SU-DHL-6 (cell line): ENCODE results near the gene TREM2.

Experiments
- H2AFZ ChIP-seq: fragments of 200-600 bp; sonication (generic); 2 replicates; pipeline ENCODE4 v1.6.1; 2014; ENCODE audit warnings: low read depth, mild to moderate bottlenecking, moderate library complexity, mixed read lengths, antibody characterized with exemption, low read length; ENCODE audit not compliant: severe bottlenecking
- H3F3A ChIP-seq: fragments of 200-600 bp; shearing (Covaris generic); 2 replicates; pipeline ENCODE4 v1.6.0; 2016; ENCODE audit warnings: antibody characterized with exemption, mild to moderate bottlenecking; ENCODE audit not compliant: insufficient read depth
- H3K27ac ChIP-seq: fragments of 200-600 bp; sonication (generic); 2 replicates; pipeline ENCODE4 v1.5.1; 2016; ENCODE audit warnings: low read depth, mild to moderate bottlenecking, low read length, moderate library complexity, mixed read lengths
- H3K27me3 ChIP-seq: fragments of 200-600 bp; sonication (generic), shearing (Covaris generic); 2 replicates; pipeline ENCODE4 v1.6.0; 2014; ENCODE audit warnings: mild to moderate bottlenecking, low read length
- H3K36me3 ChIP-seq: fragments of 200-600 bp; sonication (generic); 2 replicates; pipeline ENCODE4 v1.6.1; 2014; ENCODE audit warnings: mild to moderate bottlenecking, low read length, mixed read lengths
- H3K4me2 ChIP-seq: fragments of 300-600, 200-600 bp; shearing (Covaris generic), sonication (generic); 2 replicates; pipeline ENCODE4 v1.6.0; 2014; ENCODE audit warnings: low read length, low read depth, mild to moderate bottlenecking; ENCODE audit not compliant: poor library complexity, severe bottlenecking
- H3K4me3 ChIP-seq: fragments of 200-600 bp; sonication (generic); 2 replicates; pipeline ENCODE4 v1.5.1; 2014; ENCODE audit warnings: antibody characterized with exemption, low read length, mild to moderate bottlenecking, mixed read lengths; ENCODE audit not compliant: insufficient read depth, poor library complexity, severe bottlenecking
- H3K79me2 ChIP-seq: fragments of 200-600 bp; sonication (generic); 2 replicates; pipeline ENCODE4 v1.6.1; 2014; ENCODE audit warnings: mild to moderate bottlenecking, low read length, moderate library complexity; ENCODE audit not compliant: insufficient read depth
- H3K9ac ChIP-seq: fragments of 200-600 bp; sonication (generic); 2 replicates; pipeline ENCODE4 v1.7.0; 2014; ENCODE audit warnings: mild to moderate bottlenecking, low read length
- H3K9me2 ChIP-seq: fragments of 200-600 bp; sonication (generic); replicated peaks from 2 replicates; pipeline ENCODE4 v1.6.1; 2014; ENCODE audit warnings: low read length; ENCODE audit not compliant: insufficient read depth
- H3K9me3 ChIP-seq: fragments of 200-600 bp; sonication (generic); 2 replicates; pipeline ENCODE4 v1.6.1; 2014; ENCODE audit warnings: low read length, mixed read lengths; ENCODE audit not compliant: insufficient read depth
- H4K20me1 ChIP-seq: fragments of 200-600 bp; sonication (generic); 2 replicates; pipeline ENCODE4 v1.6.1; 2014; ENCODE audit warnings: low read depth, mild to moderate bottlenecking, antibody characterized with exemption, low read length, moderate library complexity, mixed read lengths
- CTCF ChIP-seq: fragments of 200-600 bp; sonication (generic); IDR thresholded peaks from one replicate; pipeline ENCODE4 v1.5.1; 2017; ENCODE audit warnings: antibody characterized with exemption, mild to moderate bottlenecking, low read length, moderate library complexity; ENCODE audit not compliant: insufficient read depth, poor library complexity, severe bottlenecking
- EZH2phosphoT487 ChIP-seq: fragments of 200-600 bp; sonication (generic), shearing (Covaris generic); conservative IDR thresholded peaks from 2 replicates; pipeline ENCODE4 v1.6.1; 2018; ENCODE audit warnings: mild to moderate bottlenecking, antibody characterized with exemption, low read length, moderate library complexity, mixed read lengths

The TREM2 gene

GRCh38 chr6:41194386-41194785 lies 31.5 kb upstream of the TREM2 start:
- no peak for TF ChIP-seq EZH2phosphoT487
- no peak for TF ChIP-seq CTCF
- Histone ChIP-seq H3K4me2 (no peak overlapping the region), H3F3A (no peaks in the 10 kb centered on the region), H3K9me2 (no peaks in the 10 kb centered on the region), H3K9ac (no peak overlapping the region), H3K27me3 (peaks cover 4% of the 10 kb centered on the region; the same call in 1 of the 2 replicates), H2AFZ (no peak overlapping the region), H3K79me2 (no peaks in the 10 kb centered on the region), H3K27ac (no peak overlapping the region), H3K9me3 (peaks cover 13% of the 10 kb centered on the region; the same call in 1 of the 2 replicates), H3K4me3 (no peak overlapping the region), H3K36me3 (no peaks in the 10 kb centered on the region), H4K20me1 (no peaks in the 10 kb centered on the region)

- TF ChIP-seq CTCF: no peak
- no peak for TF ChIP-seq EZH2phosphoT487
- Histone ChIP-seq H3K79me2 (no peaks in the 10 kb centered on the region), H3K27ac (no peak overlapping the region), H3K4me2 (no peak overlapping the region), H3K9me3 (peaks cover 13% of the 10 kb centered on the region; the same call in 1 of the 2 replicates), H3K9ac (no peak overlapping the region), H3K4me3 (no peak overlapping the region), H3K36me3 (no peaks in the 10 kb centered on the region), H3K9me2 (no peaks in the 10 kb centered on the region), H2AFZ (no peak overlapping the region), H3F3A (no peaks in the 10 kb centered on the region), H4K20me1 (no peaks in the 10 kb centered on the region), H3K27me3 (peaks cover 4% of the 10 kb centered on the region; the same call in 1 of the 2 replicates)
Observed at GRCh38 chr6:41193884-41194283, 31.0 kb upstream of the TREM2 start.

GRCh38 chr6:41193171-41193734 lies 30.3 kb upstream of the TREM2 start:
- H3K27ac ChIP-seq: no peak overlapping the region
- peaks cover 4% of the 10 kb centered on the region; the same call in 1 of the 2 replicates for H3K27me3 ChIP-seq
- no peaks in the 10 kb centered on the region for H3K79me2 ChIP-seq
- no peaks in the 10 kb centered on the region for H3K9me2 ChIP-seq
- no peak overlapping the region for H3K4me2 ChIP-seq
- peaks cover 13% of the 10 kb centered on the region; the same call in 1 of the 2 replicates for H3K9me3 ChIP-seq
- H3K36me3 ChIP-seq: no peaks in the 10 kb centered on the region
- H3K4me3 ChIP-seq: no peak overlapping the region
- H3F3A ChIP-seq: no peaks in the 10 kb centered on the region
- H3K9ac ChIP-seq: no peak overlapping the region
- TF ChIP-seq CTCF: no peak
- no peak for TF ChIP-seq EZH2phosphoT487
- H4K20me1 ChIP-seq: no peaks in the 10 kb centered on the region
- H2AFZ ChIP-seq: no peak overlapping the region
